Astrocyte (in vitro differentiated cells and primary cell): ENCODE results near the gene CCDC178. TPM values are rescaled to one million over a fixed set of nuclear protein-coding genes. Genes with fewer than 3 reads are reported as not detected.

Experiments used
- DNase-seq: peaks from one replicate; pipeline ENCODE4 v3.0.0-alpha.2; 2010; ENCODE audit warnings: low read depth
- FAIRE-seq: peaks from 2 replicates; lab custom pipeline; 2011; peaks lifted over from hg19 to GRCh38; lab: Jason Lieb, UNC
- H2AFZ ChIP-seq: 2 replicates; pipeline ENCODE4 v1.6.0; 2012; ENCODE audit warnings: low read depth, low read length, inconsistent platforms
- H3K27ac ChIP-seq: 2 replicates; pipeline ENCODE4 v1.5.1; 2011; ENCODE audit warnings: low read depth, low read length, inconsistent platforms
- H3K27me3 ChIP-seq: 2 replicates; pipeline ENCODE4 v1.6.0; 2011; ENCODE audit warnings: low read length, inconsistent platforms; ENCODE audit not compliant: insufficient read depth
- H3K36me3 ChIP-seq: 2 replicates; pipeline ENCODE4 v1.5.1; 2011; ENCODE audit warnings: low read length, inconsistent platforms; ENCODE audit not compliant: insufficient read depth
- H3K4me1 ChIP-seq: 2 replicates; pipeline ENCODE4 v1.5.1; 2011; ENCODE audit warnings: low read length, inconsistent platforms; ENCODE audit not compliant: insufficient read depth
- H3K4me2 ChIP-seq: 2 replicates; pipeline ENCODE4 v1.6.0; 2012; ENCODE audit warnings: low read length, inconsistent platforms
- H3K4me3 ChIP-seq: 2 replicates; pipeline ENCODE4 v1.5.1; 2011; ENCODE audit warnings: low read depth, mild to moderate bottlenecking, low read length, inconsistent platforms; ENCODE audit not compliant: insufficient read depth
- H3K79me2 ChIP-seq: 2 replicates; pipeline ENCODE4 v1.6.0; 2012; ENCODE audit warnings: mild to moderate bottlenecking, low read length, inconsistent platforms; ENCODE audit not compliant: insufficient read depth
- H3K9ac ChIP-seq: 2 replicates; pipeline ENCODE4 v1.6.0; 2012; ENCODE audit warnings: mild to moderate bottlenecking, low read length, inconsistent platforms
- H3K9me3 ChIP-seq: 2 replicates; pipeline ENCODE4 v1.5.1; 2012; ENCODE audit warnings: low read depth, mild to moderate bottlenecking, low read length, inconsistent platforms; ENCODE audit not compliant: insufficient read depth
- H4K20me1 ChIP-seq: 2 replicates; pipeline ENCODE4 v1.6.0; 2012; ENCODE audit warnings: low read length, inconsistent platforms; ENCODE audit not compliant: insufficient read depth
- H3K27ac Mint-ChIP-seq: one replicate; pipeline ENCODE4 v1.8.0; 2021; ENCODE audit warnings: mild to moderate bottlenecking, mixed read lengths; ENCODE audit not compliant: unreplicated experiment
- H3K27me3 Mint-ChIP-seq: one replicate; pipeline ENCODE4 v1.8.0; 2021; ENCODE audit warnings: low read depth, mixed read lengths; ENCODE audit not compliant: unreplicated experiment
- H3K36me3 Mint-ChIP-seq: one replicate; pipeline ENCODE4 v1.8.0; 2021; ENCODE audit warnings: low read depth, mixed read lengths; ENCODE audit not compliant: unreplicated experiment
- H3K4me1 Mint-ChIP-seq: one replicate; pipeline ENCODE4 v1.8.0; 2021; ENCODE audit warnings: low read depth, mixed read lengths; ENCODE audit not compliant: unreplicated experiment
- H3K4me3 Mint-ChIP-seq: one replicate; pipeline ENCODE4 v1.8.0; 2021; ENCODE audit warnings: mild to moderate bottlenecking, moderate library complexity, mixed read lengths; ENCODE audit not compliant: unreplicated experiment
- H3K9me3 Mint-ChIP-seq: one replicate; pipeline ENCODE4 v1.8.0; 2021; ENCODE audit warnings: mild to moderate bottlenecking, mixed read lengths; ENCODE audit not compliant: unreplicated experiment
- CTCF ChIP-seq: IDR thresholded peaks from 2 replicates; pipeline ENCODE4 v1.5.1; 2011; ENCODE audit warnings: low read depth, mild to moderate bottlenecking, inconsistent platforms, low read length, moderate library complexity; ENCODE audit not compliant: insufficient read depth
- EZH2 ChIP-seq: IDR thresholded peaks from 2 replicates; pipeline ENCODE4 v1.6.1; 2012; ENCODE audit warnings: mild to moderate bottlenecking, low read length, inconsistent platforms; ENCODE audit not compliant: insufficient read depth
- total RNA-seq: library from RNA; stranded (reverse); gene quantifications from 2 replicates; pipeline ENCODE4 v1.2.1, GENCODE V29; 2021

The CCDC178 gene
- total RNA-seq, 1 donor from 2014 or later, result 0.30 TPM

GRCh38 chr18:32907648-32908423 is 532.7 kb downstream of the CCDC178 start:
- Histone ChIP-seq H3K4me1 (peaks cover 27% of the 10 kb centered on the region), H3K9ac (no peak overlapping the region), H3K4me2 (no peak overlapping the region), H3K9me3 (no peaks in the 10 kb centered on the region), H3K4me3 (no peak overlapping the region), H3K79me2 (no peaks in the 10 kb centered on the region), H3K27ac (no peak overlapping the region), H2AFZ (no peak overlapping the region), H3K27me3 (no peaks in the 10 kb centered on the region), H3K36me3 (no peaks in the 10 kb centered on the region), H4K20me1 (no peaks in the 10 kb centered on the region)
- Mint-ChIP-seq H3K27ac (no peak overlapping the region), H3K9me3 (no peaks in the 10 kb centered on the region), H3K27me3 (no peaks in the 10 kb centered on the region), H3K36me3 (no peaks in the 10 kb centered on the region), H3K4me1 (peaks cover 22% of the 10 kb centered on the region), H3K4me3 (no peak overlapping the region)
- TF ChIP-seq CTCF, result no peak
- no peak for TF ChIP-seq EZH2
- FAIRE-seq (no peak), DNase-seq (no peak)

GRCh38 chr18:32907311-32907585 is 533.3 kb downstream of the CCDC178 start:
- Mint-ChIP-seq H3K4me1 (peaks cover 22% of the 10 kb centered on the region), H3K27me3 (no peaks in the 10 kb centered on the region), H3K4me3 (no peak overlapping the region), H3K27ac (no peak overlapping the region), H3K9me3 (no peaks in the 10 kb centered on the region), H3K36me3 (no peaks in the 10 kb centered on the region)
- Histone ChIP-seq H3K4me1 (peaks cover 26% of the 10 kb centered on the region), H3K27ac (no peak overlapping the region), H3K79me2 (no peaks in the 10 kb centered on the region), H4K20me1 (no peaks in the 10 kb centered on the region), H3K4me3 (no peak overlapping the region), H3K9ac (no peak overlapping the region), H3K9me3 (no peaks in the 10 kb centered on the region), H2AFZ (no peak overlapping the region), H3K4me2 (no peak overlapping the region), H3K27me3 (no peaks in the 10 kb centered on the region), H3K36me3 (no peaks in the 10 kb centered on the region)
- FAIRE-seq, result no peak
- TF ChIP-seq EZH2, result no peak
- no peak for TF ChIP-seq CTCF
- DNase-seq, result no peak
